GDM1 (cell line): ENCODE results near the gene MARK3.

Source experiments
- DNase-seq: peaks from one replicate; lab custom pipeline; 2025; lab: John Stamatoyannopoulos, UW

The MARK3 gene

DNA sequence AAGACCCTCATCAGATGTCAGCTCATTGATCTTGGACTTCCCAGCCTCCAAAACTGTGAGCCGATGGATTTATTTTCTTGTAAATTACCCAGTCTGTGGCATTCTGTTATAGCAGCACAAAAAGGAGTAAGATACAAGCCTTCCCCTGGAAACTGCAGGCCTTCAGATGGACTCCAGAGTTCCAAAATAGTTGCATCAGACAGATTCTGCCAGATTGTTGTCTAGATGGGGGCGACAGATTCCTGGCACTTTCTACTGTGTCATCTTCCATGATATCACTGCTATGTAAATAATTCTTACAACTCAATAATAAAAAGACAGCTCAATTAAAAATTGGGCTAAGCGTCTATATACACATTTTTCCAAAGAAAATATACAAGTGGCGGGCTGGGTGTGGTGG, 17.2 kb upstream of the MARK3 start:
- no peak for DNase-seq

DNA sequence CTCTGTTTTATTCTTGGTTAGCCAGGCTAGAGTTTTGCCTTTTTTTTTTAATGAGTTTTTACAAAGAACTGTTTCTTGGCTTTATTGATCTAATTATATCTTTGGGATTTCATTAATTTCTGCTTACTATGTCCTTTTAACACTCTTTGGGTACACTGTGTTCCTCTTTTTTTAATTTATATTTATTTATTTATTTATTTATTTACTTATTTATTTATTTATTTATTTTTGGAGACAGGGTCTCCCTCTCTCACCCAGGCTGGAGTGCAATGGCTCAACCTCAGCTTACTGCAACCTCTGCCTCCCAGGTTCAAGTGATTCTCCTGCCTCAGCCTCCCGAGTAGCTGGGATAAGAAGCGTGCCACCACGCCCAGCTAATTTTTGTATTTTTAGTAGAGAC, 15.1 kb upstream of the MARK3 start:
- no peak for DNase-seq

GRCh38 chr14:103372017-103372416, 13.2 kb upstream of the MARK3 start:
- no peak for DNase-seq

GRCh38 chr14:103372552-103373304, 12.5 kb upstream of the MARK3 start:
- no peak for DNase-seq

DNA sequence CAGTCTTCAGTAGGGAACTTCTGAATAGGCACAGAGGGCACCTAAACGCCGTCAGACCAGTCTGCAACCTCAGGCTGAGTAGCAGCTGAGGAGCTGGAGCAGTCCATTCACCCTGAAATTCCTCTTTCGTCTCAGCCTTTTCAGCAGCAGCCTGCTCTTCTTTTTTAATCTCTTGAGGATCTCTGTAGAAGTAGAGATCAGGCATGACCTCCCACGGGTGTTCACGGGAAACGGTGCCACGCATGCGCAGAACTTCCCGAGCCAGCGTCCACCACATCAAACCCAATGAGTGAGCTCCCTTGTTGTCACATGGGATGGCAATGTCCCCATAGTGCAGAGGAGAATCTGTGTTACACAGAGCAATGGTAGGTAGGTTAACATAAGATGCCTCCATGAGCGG, 11.1 kb upstream of the MARK3 start:
- no peak for DNase-seq

GRCh38 chr14:103377522-103378037, 7.6 kb upstream of the MARK3 start:
- no peak for DNase-seq

- DNase-seq = no peak
These were observed 7.0 kb upstream of the MARK3 start for GRCh38 chr14:103378038-103378854.

DNA sequence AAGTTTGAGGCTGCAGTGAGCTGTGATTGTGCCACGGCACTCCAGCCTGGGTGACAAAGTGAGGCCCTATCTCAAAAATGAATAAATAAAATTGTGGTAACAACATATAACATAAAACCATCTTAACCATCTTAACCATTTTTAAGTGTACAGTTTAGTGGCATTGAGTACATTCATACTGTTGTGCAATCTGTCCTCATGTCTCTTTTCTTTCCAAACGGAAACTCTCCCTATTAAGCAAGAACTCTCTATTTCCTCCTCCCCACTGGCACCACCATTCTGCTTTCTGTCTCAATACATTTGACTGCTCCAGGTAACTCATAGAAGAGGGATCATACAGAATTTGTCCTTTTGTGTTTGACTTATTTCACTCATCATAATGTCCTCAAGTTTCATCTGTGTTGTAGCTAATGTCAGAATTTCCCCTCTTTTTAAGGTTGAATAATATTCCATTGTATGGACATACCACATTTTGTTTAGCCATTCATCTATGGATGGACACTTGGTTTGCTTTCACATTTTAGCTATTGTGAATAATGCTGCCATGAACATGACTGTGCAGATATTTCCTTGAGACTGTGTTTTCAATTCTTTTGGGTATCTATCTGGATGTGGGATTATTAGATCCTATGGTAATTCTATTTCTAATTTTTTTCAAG, 4.4 kb upstream of the MARK3 start:
- DNase-seq = no peak

GRCh38 chr14:103382376-103382775, 2.8 kb upstream of the MARK3 start:
- no peak for DNase-seq

DNA sequence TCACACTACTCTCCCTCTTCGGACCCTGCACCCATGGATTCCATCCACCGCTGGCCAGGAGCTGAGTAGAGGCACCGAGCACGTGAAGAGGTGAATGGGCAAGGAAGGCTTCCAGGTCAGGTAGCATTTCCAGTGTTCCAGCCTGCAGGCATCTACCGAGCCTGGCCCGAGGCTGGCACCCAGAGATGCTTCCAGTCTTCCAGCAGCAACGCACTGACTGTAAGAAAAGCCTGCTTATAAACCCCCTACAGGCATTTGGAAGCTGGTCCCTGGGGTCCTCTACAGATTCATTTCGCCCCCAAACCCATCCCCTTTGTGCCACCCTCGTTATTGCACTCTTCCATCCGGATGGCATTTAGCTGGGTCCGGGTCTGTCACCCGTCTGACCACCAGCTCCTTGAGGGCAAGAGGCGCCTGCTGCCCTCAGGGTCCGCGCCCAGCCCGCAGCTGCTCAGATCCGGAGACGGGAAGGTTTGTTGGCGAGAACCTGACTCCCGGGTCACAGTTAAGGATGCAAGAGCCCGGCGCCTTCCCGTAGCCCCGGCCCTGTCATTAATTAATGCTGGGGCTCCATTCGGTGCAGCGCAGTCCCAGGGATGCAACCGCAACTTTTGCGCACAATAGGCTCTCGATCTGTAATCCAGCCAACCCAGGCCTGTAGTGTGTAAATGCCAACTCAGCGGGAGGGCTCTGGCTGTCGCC, 614 bp upstream of the MARK3 start:
- no peak for DNase-seq

- DNase-seq = no peak
These were observed 906 bp downstream of the MARK3 start for GRCh38 chr14:103385929-103386712.

DNA sequence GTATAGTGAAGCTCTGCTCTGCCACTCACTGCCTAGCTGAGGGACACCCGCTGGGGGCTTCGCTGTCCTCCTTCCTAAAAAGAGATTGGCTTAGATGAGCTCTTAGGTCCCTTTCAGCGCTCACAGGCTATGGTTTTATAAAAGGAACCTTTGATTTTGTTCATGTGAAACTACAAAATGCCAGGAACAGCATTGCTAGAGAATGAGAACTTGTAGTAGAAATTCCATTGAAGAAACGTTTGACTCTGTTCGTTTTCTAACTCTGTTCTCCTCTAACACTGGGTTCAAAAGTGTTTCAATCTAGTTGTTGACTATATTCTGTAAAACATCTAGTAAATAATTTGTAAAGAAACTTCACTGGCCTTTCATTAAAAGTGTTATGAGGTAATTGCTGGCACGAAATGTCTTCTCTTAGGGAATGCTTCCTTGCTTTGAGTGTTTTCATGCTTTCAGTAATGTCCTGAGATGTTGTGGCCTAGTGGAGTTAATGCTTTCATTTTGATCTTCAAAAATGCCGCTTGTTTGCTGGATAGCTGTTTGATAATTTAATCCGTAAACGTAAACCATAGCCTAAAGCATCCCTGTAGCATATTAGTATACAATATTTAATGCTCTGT, 1.6 kb downstream of the MARK3 start:
- no peak for DNase-seq

GRCh38 chr14:103388664-103389063, 3.4 kb downstream of the MARK3 start:
- no peak for DNase-seq

DNA sequence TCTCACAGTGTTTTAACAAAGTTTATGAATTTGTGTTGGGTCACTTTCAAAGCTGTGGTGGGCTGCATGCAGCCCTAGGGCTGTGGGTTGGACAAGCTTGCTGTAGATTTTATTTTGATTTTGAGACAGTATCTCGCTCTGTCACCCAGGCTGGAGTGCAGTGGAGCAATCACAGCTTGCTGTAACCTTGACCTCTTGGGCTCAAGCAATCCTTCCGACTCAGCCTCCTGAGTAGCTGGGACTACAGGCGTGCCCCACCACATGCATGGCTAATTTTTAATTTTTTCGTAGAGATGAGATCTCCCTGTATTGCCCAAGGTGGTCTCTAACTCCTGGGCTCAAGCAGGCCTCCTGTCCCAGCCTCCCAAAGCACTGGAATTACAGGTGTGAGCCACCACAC, 5.4 kb downstream of the MARK3 start:
- no peak for DNase-seq

- no peak for DNase-seq
These were observed 5.8 kb downstream of the MARK3 start for GRCh38 chr14:103391048-103391447.

GRCh38 chr14:103392106-103392505, 6.9 kb downstream of the MARK3 start:
- no peak for DNase-seq

GRCh38 chr14:103392572-103392971, 7.4 kb downstream of the MARK3 start:
- no peak for DNase-seq

DNA sequence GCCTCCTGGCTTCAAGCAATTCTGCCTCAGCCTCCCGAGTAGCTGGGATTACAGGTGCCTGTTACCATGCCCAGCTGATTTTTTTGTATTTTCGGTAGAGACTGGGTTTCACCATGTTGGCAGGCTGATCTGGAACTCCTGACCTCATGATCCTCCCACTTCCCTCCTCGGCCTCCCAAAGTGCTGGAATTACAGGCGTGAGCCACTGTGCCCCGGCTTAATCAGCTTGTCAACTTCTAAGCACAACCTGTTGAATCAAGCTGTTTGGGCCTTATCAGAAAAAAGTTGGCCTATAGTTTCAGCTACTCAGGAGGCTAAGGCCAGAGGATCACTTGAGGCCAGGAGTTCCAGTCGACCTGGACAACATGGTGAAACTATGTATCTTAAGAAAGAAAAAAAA, 7.9 kb downstream of the MARK3 start:
- no peak for DNase-seq

- no peak for DNase-seq
These were observed 8.7 kb downstream of the MARK3 start for GRCh38 chr14:103393676-103394626.

DNA sequence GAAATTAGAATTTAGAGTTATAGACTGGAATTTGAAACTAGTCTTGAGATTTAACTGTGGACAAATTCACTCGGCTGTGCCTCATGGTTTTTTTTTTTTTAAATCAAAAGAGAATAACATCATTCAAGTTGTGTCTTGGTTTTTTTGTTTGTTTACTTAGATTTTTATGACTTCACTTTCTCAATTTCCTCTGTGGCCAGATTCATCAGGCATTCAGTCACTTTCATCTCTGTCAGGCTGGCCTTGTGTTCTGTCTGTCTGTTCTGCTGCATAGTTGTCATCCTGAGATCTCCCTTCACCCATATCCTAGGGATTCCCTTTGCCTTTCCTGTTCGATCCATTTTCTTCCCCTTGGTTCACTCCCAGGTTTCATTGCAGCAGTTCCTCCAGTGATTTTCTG, 10.0 kb downstream of the MARK3 start:
- DNase-seq = no peak
